HEK293T (cell line): Measurements from ENCODE around the gene CDC45.

ENCODE experiments used
- CTCF ChIA-PET: fragments of 350-600 bp; formaldehyde crosslinking; extraction: SDS; loops from one replicate; lab custom pipeline; 2021; ENCODE audit warnings: antibody characterized with exemption, inconsistent platforms; lab: Yijun Ruan, JAX
- POLR2A ChIA-PET: fragments of 350-600 bp; formaldehyde crosslinking; extraction: SDS; loops from one replicate; lab custom pipeline; 2020; ENCODE audit warnings: antibody characterized with exemption, inconsistent platforms; lab: Yijun Ruan, JAX
- DNase-seq: peaks from one replicate; pipeline ENCODE4 v3.0.0; 2012; ENCODE audit warnings: mixed read lengths; ENCODE audit errors: extremely low spot score
- ARNT ChIP-seq: fragments of 450-650 bp; IDR thresholded peaks from 2 replicates; pipeline ENCODE4 v1.6.1; 2017; ENCODE audit warnings: mild to moderate bottlenecking
- BHLHE40 ChIP-seq: fragments of 450-650 bp; IDR thresholded peaks from 2 replicates; pipeline ENCODE4 v1.6.1; 2016; ENCODE audit warnings: mild to moderate bottlenecking, moderate library complexity, borderline replicate concordance
- CTBP1 ChIP-seq: fragments of 450-650 bp; IDR thresholded peaks from 2 replicates; pipeline ENCODE4 v1.6.1; 2016; ENCODE audit warnings: borderline replicate concordance
- ELF4 ChIP-seq: fragments of 450-650 bp; IDR thresholded peaks from 2 replicates; pipeline ENCODE4 v1.6.1; 2017; ENCODE audit warnings: antibody characterized with exemption
- FOXA1 ChIP-seq: fragments of 450-650 bp; IDR thresholded peaks from 2 replicates; pipeline ENCODE4 v1.6.1; 2016; ENCODE audit warnings: mild to moderate bottlenecking
- FOXK2 ChIP-seq: fragments of 450-650 bp; IDR thresholded peaks from 2 replicates; pipeline ENCODE4 v1.6.1; 2016; ENCODE audit warnings: mild to moderate bottlenecking
- FOXM1 ChIP-seq: fragments of 450-650 bp; IDR thresholded peaks from 2 replicates; pipeline ENCODE4 v1.6.1; 2017; ENCODE audit warnings: mild to moderate bottlenecking, borderline replicate concordance
- HDGF ChIP-seq: fragments of 450-650 bp; IDR thresholded peaks from 2 replicates; pipeline ENCODE4 v1.6.1; 2017; ENCODE audit warnings: antibody characterized with exemption, borderline replicate concordance
- L3MBTL2 ChIP-seq: fragments of 450-650 bp; conservative IDR thresholded peaks from 2 replicates; pipeline ENCODE4 v1.6.1; 2016; ENCODE audit warnings: mild to moderate bottlenecking
- LEF1 ChIP-seq: fragments of 450-650 bp; IDR thresholded peaks from 2 replicates; pipeline ENCODE4 v1.6.1; 2017; ENCODE audit warnings: mild to moderate bottlenecking, borderline replicate concordance
- NFRKB ChIP-seq: fragments of 450-650 bp; IDR thresholded peaks from 2 replicates; pipeline ENCODE4 v1.6.1; 2016; ENCODE audit warnings: mild to moderate bottlenecking, moderate library complexity
- PKNOX1 ChIP-seq: fragments of 450-650 bp; IDR thresholded peaks from 2 replicates; pipeline ENCODE4 v1.6.1; 2016
- SP1 ChIP-seq: fragments of 450-650 bp; IDR thresholded peaks from 2 replicates; pipeline ENCODE4 v1.6.1; 2017
- SUZ12 ChIP-seq: fragments of 450-650 bp; IDR thresholded peaks from 2 replicates; pipeline ENCODE4 v1.6.1; 2016; ENCODE audit warnings: mild to moderate bottlenecking
- TARDBP ChIP-seq: fragments of 450-650 bp; IDR thresholded peaks from 2 replicates; pipeline ENCODE4 v1.6.1; 2016
- ZNF384 ChIP-seq: fragments of 450-650 bp; IDR thresholded peaks from 2 replicates; pipeline ENCODE4 v1.6.1; 2016

CDC45 gene

GRCh38 chr22:19497245-19497644, 17.5 kb downstream of the CDC45 start:
- TF ChIP-seq CTBP1, result no peak
- no peak for TF ChIP-seq LEF1
- TF ChIP-seq TARDBP, result no peak
- TF ChIP-seq FOXM1, result no peak
- TF ChIP-seq FOXK2, result no peak
- no peak for TF ChIP-seq ZNF384
- no peak for TF ChIP-seq ELF4
- no peak for TF ChIP-seq BHLHE40
- TF ChIP-seq L3MBTL2, result no peak
- TF ChIP-seq HDGF, result no peak
- no peak for TF ChIP-seq ARNT
- TF ChIP-seq PKNOX1, result no peak
- no peak for TF ChIP-seq FOXA1
- TF ChIP-seq SP1, result no peak
- no peak for TF ChIP-seq NFRKB
- TF ChIP-seq SUZ12, result no peak
- ChIA-PET CTCF (no interaction called here), POLR2A (no interaction called here)
- no peak for DNase-seq

- ChIA-PET POLR2A (interaction anchor here (0.7 kb wide), 1 partner anchor 19 kb away, joined by 3 read pairs; the partner anchor contains the start of gene CDC45), CTCF (no interaction called here)
- TF ChIP-seq L3MBTL2 (no peak), ELF4 (no peak), SUZ12 (no peak), PKNOX1 (no peak), TARDBP (no peak), CTBP1 (no peak), LEF1 (no peak), HDGF (no peak), ZNF384 (no peak), FOXA1 (no peak), ARNT (no peak), NFRKB (no peak), FOXM1 (no peak), SP1 (no peak), FOXK2 (no peak), BHLHE40 (no peak)
- no peak for DNase-seq
Observed at GRCh38 chr22:19498154-19498865, 18.6 kb downstream of the CDC45 start.

- no peak for DNase-seq
- ChIA-PET CTCF (no interaction called here), POLR2A (interaction anchor here (0.7 kb wide), 1 partner anchor 19 kb away, joined by 3 read pairs; the partner anchor contains the start of gene CDC45)
- TF ChIP-seq ELF4 (no peak), CTBP1 (no peak), HDGF (no peak), FOXA1 (no peak), FOXM1 (no peak), TARDBP (no peak), L3MBTL2 (no peak), ARNT (no peak)
Observed at GRCh38 chr22:19498866-19499190, 19.1 kb downstream of the CDC45 start.

- DNase-seq, result no peak
- ChIA-PET POLR2A (interaction anchor here (0.5 to 0.7 kb wide), 2 partner anchors 20 to 22 kb away, joined by 3 read pairs; partner anchors contain the start of gene CDC45), CTCF (no interaction called here)
- no peak for TF ChIP-seq CTBP1
- TF ChIP-seq NFRKB, result no peak
- no peak for TF ChIP-seq FOXA1
- TF ChIP-seq SUZ12, result no peak
- TF ChIP-seq FOXK2, result no peak
- TF ChIP-seq SP1, result no peak
- no peak for TF ChIP-seq FOXM1
- no peak for TF ChIP-seq BHLHE40
- no peak for TF ChIP-seq HDGF
- TF ChIP-seq PKNOX1, result no peak
- no peak for TF ChIP-seq TARDBP
- no peak for TF ChIP-seq ARNT
- TF ChIP-seq ELF4, result no peak
- no peak for TF ChIP-seq L3MBTL2
Observed at GRCh38 chr22:19499236-19499879, 19.6 kb downstream of the CDC45 start.

- no peak for DNase-seq
- ChIA-PET POLR2A (interaction anchor here (0.5 to 1.1 kb wide), 2 partner anchors 20 to 22 kb away, joined by 3 read pairs; partner anchors contain the start of gene CDC45), CTCF (no interaction called here)
- no peak for TF ChIP-seq TARDBP
- TF ChIP-seq ELF4, result no peak
- TF ChIP-seq ARNT, result no peak
- no peak for TF ChIP-seq L3MBTL2
- no peak for TF ChIP-seq SP1
- no peak for TF ChIP-seq NFRKB
- TF ChIP-seq FOXK2, result no peak
- TF ChIP-seq FOXM1, result no peak
- no peak for TF ChIP-seq HDGF
- no peak for TF ChIP-seq SUZ12
- TF ChIP-seq FOXA1, result no peak
- no peak for TF ChIP-seq LEF1
- no peak for TF ChIP-seq CTBP1
- no peak for TF ChIP-seq PKNOX1
- TF ChIP-seq BHLHE40, result no peak
- TF ChIP-seq ZNF384, result no peak
Observed at GRCh38 chr22:19499880-19500242, 20.1 kb downstream of the CDC45 start.
